ACHN (cell line): Measurements from ENCODE around the gene SELENBP1.
A peak's percentile ranks its signal among the peaks of the same experiment; 100 is the strongest.
"Not testable (repeated sequence)": the region's sequence is repeated elsewhere in the genome, so short reads cannot be mapped to it uniquely, and the experiment has no call there.

Experiments
- DNase-seq: peaks from one replicate; pipeline ENCODE4 v3.0.0-alpha.2; 2015
- in situ Hi-C: cut with HindIII; loops from 2 replicates; pipeline ENCODE4 v1.10.0; 2017; ENCODE audit warnings: low sequenced_read_pairs, low pct_ligation_motif_present, low pct_unique_long_range_greater_than_20kb

Gene SELENBP1

DNA sequence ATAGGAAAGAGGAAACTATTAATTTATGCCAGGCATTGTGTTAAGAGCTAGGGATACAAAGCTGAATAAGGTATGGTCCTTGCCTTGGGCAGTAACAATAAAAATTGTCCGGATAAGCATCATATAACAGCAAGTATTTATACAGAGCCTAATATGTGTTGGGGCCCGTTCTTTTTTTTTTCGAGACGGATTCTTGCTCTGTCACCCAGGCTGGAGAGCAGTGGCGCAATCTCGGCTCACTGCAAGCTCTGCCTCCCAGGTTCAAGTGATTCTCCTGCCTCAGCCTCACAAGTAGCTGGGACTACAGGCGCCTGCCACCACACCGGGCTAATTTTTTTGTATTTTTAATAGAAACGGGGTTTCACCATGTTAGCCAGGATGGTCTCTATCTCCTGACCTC, 22.2 kb downstream of the SELENBP1 start:
- DNase-seq, in situ Hi-C loops: not testable (repeated sequence)

- in situ Hi-C loops: no loop called here
- peak; percentile 33 for DNase-seq
Measured at GRCh38 chr1:151347523-151348246, 24.8 kb downstream of the SELENBP1 start.

DNA sequence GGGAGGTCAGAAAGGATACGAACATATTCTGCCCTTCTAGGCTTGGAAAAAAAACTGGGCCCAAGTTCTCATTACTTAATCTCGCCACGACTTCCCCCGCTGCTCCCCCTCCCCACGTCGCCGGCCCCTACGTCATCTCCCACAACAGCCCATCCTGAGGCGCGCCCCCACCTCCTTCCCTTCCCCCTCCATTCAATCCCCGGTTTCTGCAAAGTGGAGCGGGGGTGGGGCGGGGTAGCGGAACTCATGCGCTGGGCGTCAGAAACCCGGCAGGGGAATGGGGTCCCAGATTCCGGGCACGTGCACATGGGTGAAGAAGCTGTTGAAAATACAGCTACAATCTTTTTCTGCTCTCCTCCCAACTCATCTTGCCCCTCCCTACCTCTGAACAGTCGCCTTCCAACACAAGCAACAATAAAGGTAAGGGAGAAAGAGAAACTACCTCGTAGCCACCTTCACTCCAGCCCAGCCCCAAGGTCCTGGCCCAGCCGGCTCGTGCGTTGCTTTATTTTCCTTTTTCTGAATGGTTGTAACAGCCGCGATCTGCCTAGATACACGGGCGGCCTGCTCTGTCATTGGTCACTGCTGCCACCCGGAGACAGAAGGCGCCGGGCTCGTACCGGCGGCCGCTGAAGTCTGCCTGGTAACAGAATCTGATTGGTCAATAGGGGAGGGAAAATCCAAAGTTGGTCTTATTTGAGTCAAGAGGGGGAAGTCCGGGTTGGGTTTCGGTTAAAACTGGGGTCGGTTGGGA, 25.6 kb downstream of the SELENBP1 start, which contains the start of gene RFX5:
RFX5 (minus strand) TSS at position 484 of the 754 bp plus-strand sequence. CDS start 932 bp downstream, outside the sequence.
- in situ Hi-C loops: no loop called here
- DNase-seq: peak; percentile 99

- in situ Hi-C loops: no loop called here
- no peak for DNase-seq
Measured at GRCh38 chr1:151346082-151346768, 26.3 kb downstream of the SELENBP1 start.

- in situ Hi-C loops: no loop called here
- no peak for DNase-seq
Measured at GRCh38 chr1:151344291-151344690, 28.2 kb downstream of the SELENBP1 start.

GRCh38 chr1:151343587-151343986, 28.9 kb downstream of the SELENBP1 start:
- in situ Hi-C loops: no loop called here
- DNase-seq: no peak

GRCh38 chr1:151342569-151342968, 29.9 kb downstream of the SELENBP1 start:
- no peak for DNase-seq
- in situ Hi-C loops: no loop called here

DNA sequence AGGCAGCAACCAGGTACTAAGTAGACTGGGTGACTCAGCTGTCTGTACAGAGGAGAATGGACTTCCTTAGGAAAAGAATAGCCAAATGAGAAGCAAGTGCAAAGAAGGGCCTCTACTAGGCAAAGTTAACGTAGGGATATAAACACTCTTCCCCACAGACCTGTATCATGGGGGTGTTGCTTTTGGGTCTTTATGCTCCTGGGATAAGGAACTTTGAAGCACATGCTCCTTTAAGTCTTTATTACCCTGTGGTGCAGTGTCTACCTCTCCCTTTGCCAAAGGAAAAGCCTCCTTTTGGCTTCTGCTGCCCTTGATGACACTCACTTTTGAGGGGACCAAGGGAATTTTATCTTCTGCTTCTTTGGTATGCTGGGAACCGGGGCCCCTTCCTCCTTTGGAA, 30.5 kb downstream of the SELENBP1 start:
- no peak for DNase-seq
- in situ Hi-C loops: no loop called here

- in situ Hi-C loops: no loop called here
- DNase-seq: peak; percentile 88
Measured at GRCh38 chr1:151340870-151341754, 31.4 kb downstream of the SELENBP1 start.

- DNase-seq: no peak
- in situ Hi-C loops: no loop called here
Measured at GRCh38 chr1:151336556-151336955, 35.9 kb downstream of the SELENBP1 start.

- DNase-seq: no peak
- in situ Hi-C loops: no loop called here
Measured at GRCh38 chr1:151334822-151335221, 37.7 kb downstream of the SELENBP1 start.

- in situ Hi-C loops: no loop called here
- peak; percentile 50 for DNase-seq
Measured at GRCh38 chr1:151327903-151328674, 44.4 kb downstream of the SELENBP1 start.

DNA sequence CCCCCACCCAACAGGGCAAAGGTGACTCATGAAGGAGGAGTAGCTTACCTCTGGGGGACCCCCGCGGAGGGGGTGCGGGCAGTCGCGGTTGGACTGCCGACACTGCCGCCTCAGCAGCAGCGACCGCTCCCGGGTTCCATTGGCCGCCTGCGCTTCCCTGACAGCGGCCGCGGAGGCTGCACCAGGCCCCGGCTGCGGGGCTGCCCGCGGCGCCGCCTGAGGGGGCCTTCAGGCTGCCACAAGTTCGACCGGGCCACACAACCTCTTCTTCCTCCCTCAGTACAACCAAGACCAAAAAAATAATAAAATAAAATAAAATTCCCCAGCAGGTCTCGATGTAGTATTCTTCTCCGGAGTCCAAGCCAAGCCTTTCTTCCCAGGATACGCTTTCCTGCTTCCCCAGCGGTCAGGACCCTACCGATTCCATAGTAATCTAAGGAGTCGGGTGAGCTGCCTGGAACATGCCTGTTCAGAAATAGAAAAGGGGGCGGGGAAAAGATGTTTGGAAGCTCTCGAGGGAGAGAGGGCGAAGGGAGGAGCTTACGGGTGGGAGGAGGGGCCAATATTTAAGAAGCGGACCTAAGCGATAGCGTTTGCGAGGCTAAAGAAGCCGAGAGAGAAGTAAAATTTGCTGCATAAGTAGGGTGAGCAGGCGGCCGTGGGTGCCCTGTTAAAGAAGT, 45.1 kb downstream of the SELENBP1 start, which contains the start of gene PI4KB:
PI4KB (minus strand) TSS at position 194 of the 680 bp plus-strand sequence. CDS start 10,935 bp downstream, outside the sequence.
- in situ Hi-C loops: no loop called here
- DNase-seq: peak; percentile 99

DNA sequence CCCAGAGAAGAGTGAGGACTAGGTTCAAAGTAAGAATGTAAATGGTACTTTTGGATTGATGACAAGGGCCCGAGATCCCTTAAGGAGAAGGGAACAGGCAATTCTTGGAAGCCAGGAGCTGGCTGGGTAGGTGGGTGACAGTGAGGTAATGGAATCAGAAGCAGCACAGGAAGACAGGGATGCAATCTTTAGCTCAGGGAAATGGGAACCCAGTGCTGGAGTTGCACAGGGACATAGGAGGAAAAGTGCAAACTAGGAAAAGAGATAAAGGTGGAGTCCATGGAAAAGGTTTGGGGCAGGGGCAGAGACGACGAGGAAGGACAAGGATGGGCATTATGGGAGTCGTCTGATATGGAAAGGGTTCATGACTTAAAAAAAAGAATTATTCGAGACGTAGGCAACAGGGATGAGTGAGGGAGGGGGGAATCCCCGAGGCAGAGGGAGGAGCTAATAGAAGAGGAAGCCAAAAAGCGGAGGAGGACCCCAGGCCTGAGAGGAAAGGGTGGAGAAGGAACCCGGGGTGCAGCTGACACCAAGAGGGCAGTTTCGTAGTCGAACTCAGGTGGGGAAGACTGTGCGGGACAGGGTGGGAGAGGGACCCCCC, 45.8 kb downstream of the SELENBP1 start:
- in situ Hi-C loops: no loop called here
- peak; percentile 47 for DNase-seq

GRCh38 chr1:151325646-151326429, 46.7 kb downstream of the SELENBP1 start:
- in situ Hi-C loops: no loop called here
- DNase-seq: no peak

GRCh38 chr1:151325231-151325630, 47.3 kb downstream of the SELENBP1 start:
- in situ Hi-C loops: no loop called here
- DNase-seq: no peak
